Activated CD4-positive, alpha-beta memory T cell treated with anti-CD3 and anti-CD28 coated beads, Interleukin-2, amount 10 ng/mL, durations not matched to agents 7 days and 5 days (primary cell): ENCODE data around the gene ACSF2. TPM values are rescaled to one million over a fixed set of nuclear protein-coding genes. Genes with fewer than 3 reads are reported as not detected.
A peak's percentile ranks its signal among the peaks of the same experiment; 100 is the strongest.
"Not testable (repeated sequence)": the region's sequence is repeated elsewhere in the genome, so short reads cannot be mapped to it uniquely, and the experiment has no call there.

Source experiments
- CTCF ChIA-PET: fragments of 350-600 bp; sonication (Branson Sonifier 250); formaldehyde crosslinking; loops from one replicate; lab custom pipeline; 2021; ENCODE audit warnings: antibody characterized with exemption, inconsistent platforms; lab: Charles Lee
- POLR2A ChIA-PET: fragments of 350-600 bp; sonication (Branson Sonifier 250); formaldehyde crosslinking; loops from one replicate; lab custom pipeline; 2021; ENCODE audit warnings: antibody characterized with exemption; lab: Charles Lee
- DNase-seq: peaks from one replicate; pipeline ENCODE4 v3.0.0-alpha.2; 2020
- H3K27ac Mint-ChIP-seq: one replicate; pipeline ENCODE4 v1.8.0; 2021; ENCODE audit warnings: mild to moderate bottlenecking, mixed read lengths
- H3K27me3 Mint-ChIP-seq: one replicate; pipeline ENCODE4 v1.8.0; 2021; ENCODE audit warnings: mixed read lengths
- H3K36me3 Mint-ChIP-seq: one replicate; pipeline ENCODE4 v1.8.0; 2021; ENCODE audit warnings: low read depth, mixed read lengths
- H3K4me1 Mint-ChIP-seq: one replicate; pipeline ENCODE4 v1.8.0; 2021; ENCODE audit warnings: mixed read lengths
- H3K4me3 Mint-ChIP-seq: one replicate; pipeline ENCODE4 v1.8.0; 2021; ENCODE audit warnings: mild to moderate bottlenecking, mixed read lengths
- H3K9me3 Mint-ChIP-seq: one replicate; pipeline ENCODE4 v1.8.0; 2021; ENCODE audit warnings: mixed read lengths
- total RNA-seq, 2 experiments: library from RNA; stranded (reverse); gene quantifications; one replicate each; pipeline ENCODE4 v1.2.3, GENCODE V29; 2021

ACSF2 gene
- total RNA-seq, 2 experiments from 2014 or later, result 28.7 to 30.7 TPM

DNA sequence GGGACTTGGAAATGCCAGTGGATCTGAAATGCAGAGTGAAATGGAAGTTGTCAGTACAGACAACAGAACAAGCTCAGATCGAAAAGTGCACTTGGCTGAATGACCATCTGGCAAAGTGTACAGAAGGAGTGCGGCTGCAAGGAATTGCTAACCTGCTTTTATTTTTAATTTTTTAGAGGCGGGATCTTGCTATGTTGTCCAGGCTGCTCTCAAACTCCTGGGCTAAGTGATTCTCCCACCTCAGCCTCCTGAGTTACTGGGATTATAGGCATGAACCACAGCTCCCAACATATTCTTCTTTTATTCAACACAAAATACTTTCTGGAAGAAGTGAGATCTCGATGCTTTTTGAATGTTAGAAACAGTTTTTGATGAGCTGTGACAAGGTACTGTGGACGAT, 32.3 kb upstream of the ACSF2 start:
- peaks cover 61% of the 10 kb centered on the region for H3K36me3 Mint-ChIP-seq
- H3K27me3 Mint-ChIP-seq, result no peaks in the 10 kb centered on the region
- no peaks in the 10 kb centered on the region for H3K9me3 Mint-ChIP-seq
- H3K27ac Mint-ChIP-seq, result no peak overlapping the region
- no peak for DNase-seq
- POLR2A ChIA-PET, result interaction anchor here (1.0 to 6.4 kb wide), 4 partner anchors 13 to 31 kb away, joined by 3 to 142 read pairs (median 29); partner anchors contain the start of genes EME1 and MRPL27
- peaks cover 30% of the 10 kb centered on the region for H3K4me1 Mint-ChIP-seq
- CTCF ChIA-PET, result interaction anchor here (1.5 to 2.9 kb wide), 2 partner anchors 27 to 32 kb away, joined by 3 to 9 read pairs; no protein-coding TSS in a partner anchor
- no peak overlapping the region for H3K4me3 Mint-ChIP-seq

GRCh38 chr17:50394711-50395110, 31.3 kb upstream of the ACSF2 start:
- peaks cover 30% of the 10 kb centered on the region for H3K4me1 Mint-ChIP-seq
- ChIA-PET POLR2A (interaction anchor here (6.2 to 6.4 kb wide), 2 partner anchors 24 to 31 kb away, joined by 55 to 142 read pairs; partner anchors contain the start of genes EME1 and MRPL27), CTCF (interaction anchor here (1.5 to 2.9 kb wide), 2 partner anchors 26 to 33 kb away, joined by 3 to 9 read pairs; no protein-coding TSS in a partner anchor)
- H3K36me3 Mint-ChIP-seq, result peaks cover 52% of the 10 kb centered on the region
- H3K27me3 Mint-ChIP-seq, result no peaks in the 10 kb centered on the region
- peaks cover 2% of the 10 kb centered on the region for H3K9me3 Mint-ChIP-seq
- H3K27ac Mint-ChIP-seq, result peak overlapping the region; percentile 15
- no peak for DNase-seq
- peak overlapping the region; percentile 82 for H3K4me3 Mint-ChIP-seq

DNA sequence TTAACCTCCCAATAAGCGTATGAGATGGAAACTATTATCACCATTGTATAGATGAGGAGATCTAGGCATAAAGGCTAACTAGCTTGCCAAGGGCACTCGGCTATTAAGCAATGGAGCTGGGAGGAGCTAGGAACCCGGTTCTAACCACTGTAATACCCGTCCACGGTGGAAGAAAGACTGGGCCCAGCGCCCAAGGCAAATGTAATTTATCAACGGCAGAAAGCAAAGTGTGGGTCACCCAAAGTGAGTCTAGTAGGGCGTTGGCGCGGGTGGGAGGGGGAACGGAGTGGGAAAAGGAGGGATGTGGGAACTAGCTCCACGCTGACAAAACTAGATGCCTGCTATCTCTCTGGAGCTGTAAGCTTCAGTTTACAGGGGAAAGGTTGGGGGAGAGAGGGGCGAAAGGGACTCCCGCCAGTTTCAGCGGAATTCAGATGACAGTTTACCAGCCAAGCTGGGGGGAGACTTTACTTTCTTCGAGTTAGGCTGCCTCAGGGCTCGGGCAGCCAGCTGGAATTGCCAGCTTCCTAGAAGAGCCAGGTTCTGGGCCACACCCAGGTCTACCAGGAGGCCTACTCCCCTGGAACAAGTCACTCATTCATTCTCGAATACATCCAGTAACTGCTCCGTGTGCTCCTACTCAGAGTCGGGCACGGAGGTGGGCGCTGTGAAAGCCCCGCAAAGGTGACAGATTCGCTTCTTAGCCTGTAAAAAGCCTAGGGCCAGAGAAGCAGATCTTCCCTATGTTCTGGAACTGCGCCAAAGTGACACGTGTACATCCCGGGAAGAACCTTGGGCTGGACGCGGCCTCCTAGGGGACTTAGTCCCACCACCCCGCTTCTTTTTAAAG, 29.5 kb upstream of the ACSF2 start:
- H3K9me3 Mint-ChIP-seq, result peaks cover 2% of the 10 kb centered on the region
- POLR2A ChIA-PET, result interaction anchor here (0.6 to 6.4 kb wide), 20 partner anchors 8 to 725 kb away, joined by 3 to 142 read pairs (median 6); partner anchors contain the start of genes ACSF2, EME1, MRPL27 and XYLT2
- no peaks in the 10 kb centered on the region for H3K27me3 Mint-ChIP-seq
- DNase-seq, result peak; percentile 26
- peaks cover 40% of the 10 kb centered on the region for H3K36me3 Mint-ChIP-seq
- CTCF ChIA-PET, result interaction anchor here (0.6 to 3.8 kb wide), 45 partner anchors 8 to 598 kb away, joined by 3 to 75 read pairs (median 7); partner anchors contain the start of genes ACSF2, CHAD, COL1A1 and EME1
- peak overlapping the region; percentile 88 for H3K27ac Mint-ChIP-seq
- peak overlapping the region; percentile 82 for H3K4me3 Mint-ChIP-seq
- H3K4me1 Mint-ChIP-seq, result peaks cover 30% of the 10 kb centered on the region

DNA sequence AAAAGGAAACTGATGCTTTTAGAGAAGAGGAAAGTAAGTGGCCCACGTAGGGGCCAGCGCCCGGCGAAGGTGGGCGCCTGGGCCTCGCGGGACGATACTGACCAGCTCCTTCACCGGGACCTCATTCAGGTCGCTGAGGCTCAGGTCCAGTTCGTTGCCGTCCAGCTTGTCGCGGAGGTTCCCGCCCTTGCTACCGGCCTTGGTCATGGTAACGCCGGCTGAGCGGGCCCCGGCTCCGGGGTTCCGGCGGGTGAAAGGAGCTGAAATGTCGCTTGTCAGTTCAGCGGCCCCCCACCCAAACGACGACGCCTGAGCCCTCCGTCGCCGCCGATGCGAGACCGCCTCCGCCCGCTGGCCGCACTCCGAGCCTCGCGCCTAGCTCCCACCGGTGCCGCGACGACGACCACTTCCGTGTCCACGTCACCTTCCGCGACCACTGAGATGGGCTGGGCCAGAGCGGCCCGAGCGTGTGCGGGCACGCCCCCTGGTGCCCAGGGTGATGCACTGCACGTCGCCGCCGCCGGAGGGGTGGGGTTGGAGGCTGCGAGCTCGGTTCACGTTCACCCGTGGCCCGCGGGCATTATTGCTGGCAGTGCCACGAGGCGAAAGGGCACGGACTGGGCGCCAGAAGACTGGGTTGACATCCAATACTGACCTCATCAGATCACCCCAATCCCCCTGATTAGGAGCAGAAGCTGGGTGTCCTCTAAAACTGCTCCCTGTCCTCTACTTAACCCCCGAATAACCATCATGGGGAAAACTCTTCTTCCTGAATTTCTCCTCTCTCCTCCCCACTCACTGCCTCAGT, 28.7 kb upstream of the ACSF2 start, which contains the start of gene LRRC59:
TSS of gene LRRC59 (minus strand) at position 413 of the 808 bp plus-strand sequence. CDS start at position 207, 206 bp downstream.
- ChIA-PET POLR2A (interaction anchor here (0.7 to 6.4 kb wide), 23 partner anchors 8 to 324 kb away, joined by 3 to 142 read pairs (median 5); partner anchors contain the start of genes ACSF2, EME1, MRPL27 and XYLT2), CTCF (interaction anchor here (0.6 to 3.8 kb wide), 45 partner anchors 8 to 598 kb away, joined by 3 to 75 read pairs (median 7); partner anchors contain the start of genes ACSF2, CHAD, COL1A1 and EME1)
- Mint-ChIP-seq H3K9me3 (peaks cover 2% of the 10 kb centered on the region), H3K27ac (peak within 1 kb of the TSS; percentile 88), H3K4me1 (peaks cover 30% of the 10 kb centered on the region), H3K27me3 (no peaks in the 10 kb centered on the region), H3K36me3 (peaks cover 36% of the 10 kb centered on the region), H3K4me3 (peak within 1 kb of the TSS; percentile 82)
- peak; percentile 93 for DNase-seq

GRCh38 chr17:50397919-50398285, 28.1 kb upstream of the ACSF2 start:
- H3K27me3 Mint-ChIP-seq, result peaks cover 2% of the 10 kb centered on the region
- peaks cover 30% of the 10 kb centered on the region for H3K4me1 Mint-ChIP-seq

DNA sequence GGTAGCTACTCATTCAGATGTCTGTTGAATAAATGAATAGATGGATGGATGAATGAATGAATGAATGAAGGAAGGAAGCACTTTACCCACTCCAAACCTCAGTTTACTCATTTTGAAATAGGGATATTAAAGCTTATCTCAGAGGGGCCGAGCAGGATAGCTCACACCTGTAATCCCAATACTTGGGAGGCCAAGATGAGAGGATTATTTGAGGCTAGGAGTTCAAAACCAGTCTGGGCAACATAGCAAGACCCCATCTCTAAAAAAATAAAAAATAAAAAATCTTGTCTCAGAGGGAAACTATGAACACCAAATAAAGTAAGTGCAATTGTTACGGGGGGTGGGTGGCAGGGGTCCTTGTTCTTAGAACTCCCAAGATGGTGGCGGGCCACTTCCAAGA, 27.3 kb upstream of the ACSF2 start:
- Mint-ChIP-seq H3K4me1 (peaks cover 28% of the 10 kb centered on the region), H3K36me3 (peaks cover 22% of the 10 kb centered on the region)
- ChIA-PET CTCF (interaction anchor here (1.0 to 3.8 kb wide), 9 partner anchors 13 to 193 kb away, joined by 3 to 75 read pairs (median 26); partner anchors contain the start of genes ACSF2, EME1, MRPL27 and RSAD1), POLR2A (interaction anchor here (3.0 to 6.4 kb wide), 5 partner anchors 8 to 52 kb away, joined by 22 to 142 read pairs (median 55); partner anchors contain the start of genes EME1, MRPL27 and XYLT2)
- H3K9me3 Mint-ChIP-seq, DNase-seq, H3K27me3 Mint-ChIP-seq, H3K27ac Mint-ChIP-seq, H3K4me3 Mint-ChIP-seq: not testable (repeated sequence)

More at GRCh38 chr17:50397919-50398285, 28.1 kb upstream of the ACSF2 start:
- Mint-ChIP-seq H3K9me3 (peaks cover 2% of the 10 kb centered on the region), H3K27ac (peak overlapping the region; percentile 67), H3K36me3 (peaks cover 30% of the 10 kb centered on the region), H3K4me3 (peak overlapping the region; percentile 82)
- POLR2A ChIA-PET, result interaction anchor here (0.8 to 6.4 kb wide), 17 partner anchors 9 to 324 kb away, joined by 3 to 142 read pairs (median 10); partner anchors contain the start of genes ACSF2, EME1, MRPL27 and XYLT2
- CTCF ChIA-PET, result interaction anchor here (0.8 to 3.8 kb wide), 35 partner anchors 9 to 197 kb away, joined by 3 to 75 read pairs (median 9); partner anchors contain the start of genes ACSF2, CHAD, COL1A1 and EME1
- DNase-seq, result no peak

DNA sequence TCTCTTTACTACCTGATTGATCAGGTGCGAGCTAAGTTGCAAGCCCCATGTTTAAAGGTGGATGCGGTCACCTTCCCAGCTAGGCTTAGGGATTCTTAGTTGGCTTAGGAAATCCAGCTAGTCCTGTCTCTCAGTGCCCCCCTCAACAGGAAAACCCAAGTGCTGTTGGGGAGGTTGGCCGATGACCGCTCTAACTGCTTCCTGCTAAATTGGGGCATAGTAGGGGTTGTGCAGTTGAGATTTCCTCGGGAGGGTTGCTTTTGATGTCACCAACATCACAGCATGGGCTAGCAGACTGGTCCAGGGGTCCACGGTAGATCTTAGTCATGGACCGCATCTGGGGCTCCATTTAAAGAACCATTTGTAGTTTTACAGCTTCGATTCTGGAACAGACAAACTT, 26.4 kb upstream of the ACSF2 start:
- H3K4me1 Mint-ChIP-seq, result peaks cover 20% of the 10 kb centered on the region
- not testable (repeated sequence) for H3K27ac Mint-ChIP-seq, H3K9me3 Mint-ChIP-seq, H3K27me3 Mint-ChIP-seq, DNase-seq, H3K4me3 Mint-ChIP-seq
- peaks cover 13% of the 10 kb centered on the region for H3K36me3 Mint-ChIP-seq
- CTCF ChIA-PET, result interaction anchor here (0.8 to 3.8 kb wide), 3 partner anchors 12 to 38 kb away, joined by 3 to 26 read pairs (median 18); partner anchors contain the start of gene ACSF2
- POLR2A ChIA-PET, result interaction anchor here (6.2 to 6.4 kb wide), 2 partner anchors 28 to 36 kb away, joined by 55 to 142 read pairs; partner anchors contain the start of genes EME1 and MRPL27

DNA sequence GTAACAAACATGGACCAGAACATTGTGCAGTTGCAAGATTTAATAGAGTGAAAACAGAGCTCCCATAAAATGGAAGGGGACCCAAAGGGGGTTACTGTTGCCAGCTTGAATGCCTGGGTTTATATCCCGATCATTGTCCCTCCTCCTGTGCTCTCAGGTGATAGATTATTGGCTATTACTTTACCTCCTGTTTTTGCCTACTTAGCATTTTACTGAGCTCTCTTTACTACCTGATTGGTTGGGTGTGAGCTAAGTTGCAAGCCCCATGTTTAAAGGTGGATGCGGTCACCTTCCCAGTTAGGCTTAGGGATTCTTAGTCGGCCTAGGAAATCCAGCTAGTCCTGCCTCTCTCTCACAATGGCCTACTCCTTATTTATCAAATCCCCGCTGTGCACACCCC, 20.7 kb upstream of the ACSF2 start:
- ChIA-PET CTCF (interaction anchor here (0.9 kb wide), 1 partner anchor 43 kb away, joined by 4 read pairs; no protein-coding TSS in a partner anchor), POLR2A (interaction anchor here (5.2 kb wide), 1 partner anchor 8 kb away, joined by 24 read pairs; the partner anchor contains the start of gene LRRC59)
- H3K4me3 Mint-ChIP-seq, result not testable (repeated sequence)

DNA sequence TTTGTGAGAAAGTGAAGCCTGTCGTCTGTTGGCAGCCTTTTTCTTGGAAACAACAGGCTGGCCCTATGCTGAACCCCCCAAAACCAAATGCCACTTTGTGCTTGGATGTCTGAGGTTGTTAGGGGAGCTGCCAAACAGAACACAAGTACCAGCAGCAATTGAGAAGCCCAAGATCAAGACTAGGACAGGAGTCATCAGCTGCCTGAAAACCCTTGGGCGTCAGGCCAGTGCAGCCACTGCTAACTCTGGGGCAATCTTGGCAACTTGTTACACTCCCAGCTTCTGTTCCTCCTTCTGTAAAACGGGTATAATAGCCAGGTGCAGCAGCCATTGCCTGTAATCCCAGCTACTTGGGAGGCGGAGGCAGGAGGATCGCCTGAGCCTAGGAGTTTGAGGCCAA, 19.4 kb upstream of the ACSF2 start:
- ChIA-PET POLR2A (interaction anchor here (1.3 to 5.2 kb wide), 2 partner anchors 10 to 21 kb away, joined by 3 to 24 read pairs; partner anchors contain the start of gene LRRC59), CTCF (interaction anchor here (2.9 kb wide), 1 partner anchor 9 kb away, joined by 22 read pairs; the partner anchor contains the start of gene LRRC59)
- Mint-ChIP-seq H3K9me3 (no peaks in the 10 kb centered on the region), H3K36me3 (no peaks in the 10 kb centered on the region), H3K4me1 (no peaks in the 10 kb centered on the region), H3K27me3 (peaks cover 21% of the 10 kb centered on the region), H3K4me3 (no peak overlapping the region), H3K27ac (no peak overlapping the region)
- no peak for DNase-seq

More for the DNA sequence above, 20.7 kb upstream of the ACSF2 start:
- H3K4me1 Mint-ChIP-seq, H3K9me3 Mint-ChIP-seq, H3K36me3 Mint-ChIP-seq, H3K27ac Mint-ChIP-seq, DNase-seq: not testable (repeated sequence)
- H3K27me3 Mint-ChIP-seq, result peaks cover 20% of the 10 kb centered on the region

DNA sequence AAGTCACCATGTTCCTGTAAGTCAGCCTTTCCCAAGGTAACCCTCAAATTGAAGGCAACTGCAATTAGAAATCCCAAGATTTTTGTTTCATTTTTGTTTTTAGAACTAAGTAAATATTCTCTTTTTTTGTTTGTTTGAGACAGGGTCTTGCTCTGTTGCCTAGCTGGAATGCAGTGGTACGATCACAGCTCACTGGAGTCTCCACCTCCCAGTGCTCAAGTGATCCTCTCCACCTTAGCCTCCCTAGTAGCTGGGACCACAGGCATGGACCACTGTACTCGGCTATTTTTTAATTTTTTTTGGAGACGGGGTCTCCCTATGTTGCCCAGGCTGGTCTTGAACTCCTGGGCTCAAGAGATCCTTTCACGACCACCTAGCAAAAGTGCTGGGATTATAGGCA, 18.1 kb upstream of the ACSF2 start:
- no peaks in the 10 kb centered on the region for H3K9me3 Mint-ChIP-seq
- H3K27me3 Mint-ChIP-seq, result peaks cover 27% of the 10 kb centered on the region
- ChIA-PET CTCF (interaction anchor here (2.9 kb wide), 1 partner anchor 11 kb away, joined by 22 read pairs; the partner anchor contains the start of gene LRRC59), POLR2A (interaction anchor here (0.6 to 5.2 kb wide), 3 partner anchors 11 to 22 kb away, joined by 3 to 24 read pairs (median 3); partner anchors contain the start of gene LRRC59)
- no peaks in the 10 kb centered on the region for H3K4me1 Mint-ChIP-seq
- H3K36me3 Mint-ChIP-seq, result no peaks in the 10 kb centered on the region
- H3K4me3 Mint-ChIP-seq, result no peak overlapping the region
- no peak for DNase-seq
- H3K27ac Mint-ChIP-seq, result no peak overlapping the region

DNA sequence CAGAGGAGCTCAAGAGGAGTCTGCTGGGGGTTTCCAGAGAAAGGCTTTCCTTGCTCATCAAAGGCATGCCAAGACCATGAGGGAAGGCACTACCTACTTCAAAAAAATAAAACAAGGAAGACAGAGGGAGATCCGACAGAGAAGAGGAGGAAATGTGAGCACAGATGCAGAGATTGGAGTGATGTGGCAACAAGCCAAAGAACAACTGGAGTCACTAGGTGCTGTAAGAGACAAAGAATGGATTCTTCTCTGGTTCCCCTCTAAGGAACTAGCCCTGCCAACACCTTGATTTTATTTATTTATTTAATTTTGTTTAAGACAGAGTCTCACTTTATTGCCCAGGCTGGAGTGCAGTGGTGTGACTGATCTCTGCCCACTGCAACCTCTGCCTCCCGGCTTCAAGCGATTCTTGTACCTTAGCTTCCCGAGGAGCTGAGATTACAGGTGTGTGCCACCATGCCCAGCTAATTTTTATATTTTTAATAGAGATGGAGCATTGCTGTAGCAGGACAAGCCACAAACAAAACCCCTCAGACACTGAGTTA, 13.8 kb upstream of the ACSF2 start:
- H3K27me3 Mint-ChIP-seq, result peaks cover 17% of the 10 kb centered on the region
- H3K36me3 Mint-ChIP-seq, result no peaks in the 10 kb centered on the region
- POLR2A ChIA-PET, result interaction anchor here (0.6 kb wide), 1 partner anchor 703 kb away, joined by 3 read pairs; no protein-coding TSS in a partner anchor
- no peaks in the 10 kb centered on the region for H3K9me3 Mint-ChIP-seq
- CTCF ChIA-PET, result interaction anchor here (3.4 kb wide), 1 partner anchor 14 kb away, joined by 18 read pairs; the partner anchor contains the start of gene LRRC59
- H3K4me1 Mint-ChIP-seq, result no peaks in the 10 kb centered on the region
- no peak overlapping the region for H3K4me3 Mint-ChIP-seq
- no peak overlapping the region for H3K27ac Mint-ChIP-seq
- no peak for DNase-seq
